ENCODE results near the gene FAM53B. TPM values are rescaled to one million over a fixed set of nuclear protein-coding genes. Genes with fewer than 3 reads are reported as not detected.

The FAM53B gene
- total RNA-seq, 2 donors from 2014 or later: 19.3 to 22.6 TPM

- no peak overlapping the region for H3K27ac ChIP-seq (ENCODE audit: low read depth, low read length)
- H3K4me1 ChIP-seq (ENCODE audit: control insufficient read depth, insufficient read depth, low read length): no peaks in the 10 kb centered on the region
- Mint-ChIP-seq H3K27me3 (ENCODE audit: insufficient read depth) (no peaks in the 10 kb centered on the region), H3K4me1 (peaks cover 6% of the 10 kb centered on the region), H3K36me3 (ENCODE audit: low read depth) (no peaks in the 10 kb centered on the region), H3K9me3 (no peaks in the 10 kb centered on the region), H3K27ac (no peak overlapping the region), H3K4me3 (no peak overlapping the region)
- H3K4me3 ChIP-seq (ENCODE audit: low read length): no peak overlapping the region
- H3K36me3 ChIP-seq (ENCODE audit: control insufficient read depth, insufficient read depth, low read length): no peaks in the 10 kb centered on the region
- no peaks in the 10 kb centered on the region for H3K9me3 ChIP-seq (ENCODE audit: control insufficient read depth, low read length)
- no peak for DNase-seq
- H3K9ac ChIP-seq (ENCODE audit: extremely low read depth, low read length, poor library complexity, severe bottlenecking): no peak overlapping the region
- TF ChIP-seq CTCF (conservative IDR thresholded peaks at IDR 0.05): no peak
- WGBS, 2 experiments (ENCODE audit: insufficient coverage in 1 of 2, insufficient read length in 1 of 2): 94 to 100% methylated on average over 5 to 12 of the region's 12 CpGs
- no peaks in the 10 kb centered on the region for H3K27me3 ChIP-seq (ENCODE audit: control insufficient read depth, insufficient read depth, low read length, poor library complexity, severe bottlenecking)
These were observed 143.2 kb downstream of the FAM53B start for GRCh38 chr10:124601016-124601415.

GRCh38 chr10:124600051-124600880 lies 143.9 kb downstream of the FAM53B start:
- Histone ChIP-seq H3K27ac (ENCODE audit: low read depth, low read length) (no peak overlapping the region), H3K9me3 (ENCODE audit: control insufficient read depth, low read length) (no peaks in the 10 kb centered on the region), H3K36me3 (ENCODE audit: control insufficient read depth, insufficient read depth, low read length) (no peaks in the 10 kb centered on the region), H3K4me1 (ENCODE audit: control insufficient read depth, insufficient read depth, low read length) (no peaks in the 10 kb centered on the region), H3K4me3 (ENCODE audit: low read length) (no peak overlapping the region), H3K9ac (ENCODE audit: extremely low read depth, low read length, poor library complexity, severe bottlenecking) (no peak overlapping the region), H3K27me3 (ENCODE audit: control insufficient read depth, insufficient read depth, low read length, poor library complexity, severe bottlenecking) (no peaks in the 10 kb centered on the region)
- Mint-ChIP-seq H3K27ac (no peak overlapping the region), H3K4me3 (no peak overlapping the region), H3K36me3 (ENCODE audit: low read depth) (no peaks in the 10 kb centered on the region), H3K9me3 (no peaks in the 10 kb centered on the region), H3K27me3 (ENCODE audit: insufficient read depth) (no peaks in the 10 kb centered on the region), H3K4me1 (peaks cover 6% of the 10 kb centered on the region)
- DNase-seq: no peak
- 90 to 91% methylated on average over 6 to 18 of the region's 18 CpGs for WGBS, 2 experiments (ENCODE audit: insufficient coverage in 1 of 2, insufficient read length in 1 of 2)
- TF ChIP-seq CTCF (conservative IDR thresholded peaks at IDR 0.05): no peak

GRCh38 chr10:124599588-124600050 lies 144.6 kb downstream of the FAM53B start:
- no peak overlapping the region for H3K4me3 ChIP-seq (ENCODE audit: low read length)
- Mint-ChIP-seq H3K4me1 (peaks cover 6% of the 10 kb centered on the region), H3K27me3 (ENCODE audit: insufficient read depth) (no peaks in the 10 kb centered on the region)

More at GRCh38 chr10:124599588-124600050, 144.6 kb downstream of the FAM53B start:
- H3K4me1 ChIP-seq (ENCODE audit: control insufficient read depth, insufficient read depth, low read length): no peaks in the 10 kb centered on the region
- TF ChIP-seq CTCF (conservative IDR thresholded peaks at IDR 0.05): no peak
- no peak overlapping the region for H3K4me3 Mint-ChIP-seq
- H3K9me3 Mint-ChIP-seq: no peaks in the 10 kb centered on the region
- no peak overlapping the region for H3K27ac ChIP-seq (ENCODE audit: low read depth, low read length)
- WGBS, 2 experiments (ENCODE audit: insufficient coverage in 1 of 2, insufficient read length in 1 of 2): 90 to 94% methylated on average over 4 to 7 of the region's 7 CpGs
- no peaks in the 10 kb centered on the region for H3K36me3 ChIP-seq (ENCODE audit: control insufficient read depth, insufficient read depth, low read length)
- H3K36me3 Mint-ChIP-seq (ENCODE audit: low read depth): no peaks in the 10 kb centered on the region
- no peak for DNase-seq
- no peak overlapping the region for H3K27ac Mint-ChIP-seq
- H3K9ac ChIP-seq (ENCODE audit: extremely low read depth, low read length, poor library complexity, severe bottlenecking): no peak overlapping the region
- H3K27me3 ChIP-seq (ENCODE audit: control insufficient read depth, insufficient read depth, low read length, poor library complexity, severe bottlenecking): no peaks in the 10 kb centered on the region
- H3K9me3 ChIP-seq (ENCODE audit: control insufficient read depth, low read length): no peaks in the 10 kb centered on the region
